Transverse colon (tissue), 4 donors: ENCODE measurements around the gene SPATA22.

Experiments used
- CTCF ChIP-seq, 5 experiments: fragments of 200-600 bp in 3 of 5; fragments of 450-650 bp in 2 of 5; sonication (generic) in 3 of 5; IDR thresholded peaks; 1 replicate in 2 of 5; 2 replicates in 3 of 5; pipeline ENCODE4 v1.5.1; 2016 to 2017; ENCODE audit warnings: antibody characterized with exemption in 5 of 5, inconsistent platforms in 3 of 5, mild to moderate bottlenecking in 2 of 5, moderate library complexity in 1 of 5
- EP300 ChIP-seq: sonication (generic); formaldehyde crosslinking; IDR thresholded peaks from one replicate; pipeline ENCODE4 v1.6.1; 2017; ENCODE audit warnings: antibody characterized with exemption, low read depth
- POLR2A ChIP-seq: fragments of 450-650 bp; IDR thresholded peaks from one replicate; pipeline ENCODE4 v1.6.1; 2016; ENCODE audit warnings: antibody characterized with exemption, mild to moderate bottlenecking, moderate library complexity
- POLR2AphosphoS5 ChIP-seq, 3 donors: sonication (generic); formaldehyde crosslinking; IDR thresholded peaks; one replicate each; pipeline ENCODE4 v1.6.1; 2016; ENCODE audit warnings: antibody characterized with exemption in 3 of 3

GRCh38 chr17:3503285-3503684 lies 31.7 kb upstream of the SPATA22 start:
- TF ChIP-seq POLR2A = no peak
- TF ChIP-seq CTCF (IDR thresholded peaks at IDR 0.05) = no peak
- no peak for TF ChIP-seq POLR2AphosphoS5 (IDR thresholded peaks at IDR 0.05)
- TF ChIP-seq EP300 = no peak
